SU-DHL-6 (cell line): ENCODE results near the gene CHIT1.

Experiments used
- H2AFZ ChIP-seq: fragments of 200-600 bp; sonication (generic); 2 replicates; pipeline ENCODE4 v1.6.1; 2014; ENCODE audit warnings: low read depth, mild to moderate bottlenecking, moderate library complexity, mixed read lengths, antibody characterized with exemption, low read length; ENCODE audit not compliant: severe bottlenecking
- H3F3A ChIP-seq: fragments of 200-600 bp; shearing (Covaris generic); 2 replicates; pipeline ENCODE4 v1.6.0; 2016; ENCODE audit warnings: antibody characterized with exemption, mild to moderate bottlenecking; ENCODE audit not compliant: insufficient read depth
- H3K27ac ChIP-seq: fragments of 200-600 bp; sonication (generic); 2 replicates; pipeline ENCODE4 v1.5.1; 2016; ENCODE audit warnings: low read depth, mild to moderate bottlenecking, low read length, moderate library complexity, mixed read lengths
- H3K27me3 ChIP-seq: fragments of 200-600 bp; sonication (generic), shearing (Covaris generic); 2 replicates; pipeline ENCODE4 v1.6.0; 2014; ENCODE audit warnings: mild to moderate bottlenecking, low read length
- H3K36me3 ChIP-seq: fragments of 200-600 bp; sonication (generic); 2 replicates; pipeline ENCODE4 v1.6.1; 2014; ENCODE audit warnings: mild to moderate bottlenecking, low read length, mixed read lengths
- H3K4me2 ChIP-seq: fragments of 300-600, 200-600 bp; shearing (Covaris generic), sonication (generic); 2 replicates; pipeline ENCODE4 v1.6.0; 2014; ENCODE audit warnings: low read length, low read depth, mild to moderate bottlenecking; ENCODE audit not compliant: poor library complexity, severe bottlenecking
- H3K4me3 ChIP-seq: fragments of 200-600 bp; sonication (generic); 2 replicates; pipeline ENCODE4 v1.5.1; 2014; ENCODE audit warnings: antibody characterized with exemption, low read length, mild to moderate bottlenecking, mixed read lengths; ENCODE audit not compliant: insufficient read depth, poor library complexity, severe bottlenecking
- H3K79me2 ChIP-seq: fragments of 200-600 bp; sonication (generic); 2 replicates; pipeline ENCODE4 v1.6.1; 2014; ENCODE audit warnings: mild to moderate bottlenecking, low read length, moderate library complexity; ENCODE audit not compliant: insufficient read depth
- H3K9ac ChIP-seq: fragments of 200-600 bp; sonication (generic); 2 replicates; pipeline ENCODE4 v1.7.0; 2014; ENCODE audit warnings: mild to moderate bottlenecking, low read length
- H3K9me2 ChIP-seq: fragments of 200-600 bp; sonication (generic); replicated peaks from 2 replicates; pipeline ENCODE4 v1.6.1; 2014; ENCODE audit warnings: low read length; ENCODE audit not compliant: insufficient read depth
- H3K9me3 ChIP-seq: fragments of 200-600 bp; sonication (generic); 2 replicates; pipeline ENCODE4 v1.6.1; 2014; ENCODE audit warnings: low read length, mixed read lengths; ENCODE audit not compliant: insufficient read depth
- H4K20me1 ChIP-seq: fragments of 200-600 bp; sonication (generic); 2 replicates; pipeline ENCODE4 v1.6.1; 2014; ENCODE audit warnings: low read depth, mild to moderate bottlenecking, antibody characterized with exemption, low read length, moderate library complexity, mixed read lengths
- CTCF ChIP-seq: fragments of 200-600 bp; sonication (generic); IDR thresholded peaks from one replicate; pipeline ENCODE4 v1.5.1; 2017; ENCODE audit warnings: antibody characterized with exemption, mild to moderate bottlenecking, low read length, moderate library complexity; ENCODE audit not compliant: insufficient read depth, poor library complexity, severe bottlenecking
- EZH2phosphoT487 ChIP-seq: fragments of 200-600 bp; sonication (generic), shearing (Covaris generic); conservative IDR thresholded peaks from 2 replicates; pipeline ENCODE4 v1.6.1; 2018; ENCODE audit warnings: mild to moderate bottlenecking, antibody characterized with exemption, low read length, moderate library complexity, mixed read lengths

CHIT1 gene

GRCh38 chr1:203272633-203273205, 43.2 kb upstream of the CHIT1 start:
- H4K20me1 ChIP-seq: no peaks in the 10 kb centered on the region
- no peaks in the 10 kb centered on the region for H3K9me2 ChIP-seq
- peak overlapping the region; percentile 96 for H3K9ac ChIP-seq
- H3K36me3 ChIP-seq: no peaks in the 10 kb centered on the region
- H3K9me3 ChIP-seq: no peaks in the 10 kb centered on the region
- H3K79me2 ChIP-seq: peaks cover 13% of the 10 kb centered on the region; the same call in 1 of the 2 replicates
- H3K27me3 ChIP-seq: no peaks in the 10 kb centered on the region
- peaks cover 37% of the 10 kb centered on the region for H3F3A ChIP-seq
- H3K27ac ChIP-seq: peak overlapping the region; percentile 98
- H3K4me3 ChIP-seq: peak overlapping the region; percentile 63
- TF ChIP-seq CTCF: no peak
- no peak for TF ChIP-seq EZH2phosphoT487
- H2AFZ ChIP-seq: no peak overlapping the region
- H3K4me2 ChIP-seq: peak overlapping the region; percentile 90

GRCh38 chr1:203271962-203272632, 42.6 kb upstream of the CHIT1 start:
- Histone ChIP-seq H3K9me3 (no peaks in the 10 kb centered on the region), H3K27me3 (no peaks in the 10 kb centered on the region), H3F3A (peaks cover 37% of the 10 kb centered on the region), H3K9me2 (no peaks in the 10 kb centered on the region), H3K36me3 (no peaks in the 10 kb centered on the region), H3K27ac (peak overlapping the region; percentile 98), H3K4me3 (peak overlapping the region; percentile 63), H3K9ac (peak overlapping the region; percentile 96), H2AFZ (no peak overlapping the region), H3K79me2 (peaks cover 13% of the 10 kb centered on the region; the same call in 1 of the 2 replicates), H4K20me1 (no peaks in the 10 kb centered on the region), H3K4me2 (peak overlapping the region; percentile 90)
- TF ChIP-seq EZH2phosphoT487: no peak
- no peak for TF ChIP-seq CTCF

GRCh38 chr1:203271018-203271743, 41.7 kb upstream of the CHIT1 start:
- H3K27me3 ChIP-seq: no peaks in the 10 kb centered on the region
- no peaks in the 10 kb centered on the region for H3K9me2 ChIP-seq
- peak overlapping the region; percentile 98 for H3K27ac ChIP-seq
- H3F3A ChIP-seq: peaks cover 37% of the 10 kb centered on the region
- H3K79me2 ChIP-seq: peaks cover 13% of the 10 kb centered on the region; the same call in 1 of the 2 replicates
- no peaks in the 10 kb centered on the region for H3K9me3 ChIP-seq
- no peak overlapping the region for H3K4me3 ChIP-seq
- H3K4me2 ChIP-seq: peak overlapping the region; percentile 90
- no peaks in the 10 kb centered on the region for H4K20me1 ChIP-seq
- H3K9ac ChIP-seq: peak overlapping the region; percentile 96
- no peak for TF ChIP-seq EZH2phosphoT487
- TF ChIP-seq CTCF: no peak
- no peaks in the 10 kb centered on the region for H3K36me3 ChIP-seq
- no peak overlapping the region for H2AFZ ChIP-seq
